K562 (cell line): Measurements from ENCODE around the gene PARD3. TPM values are rescaled to one million over a fixed set of nuclear protein-coding genes. Genes with fewer than 3 reads are reported as not detected.

Experiments
- ATAC-seq: fragments of 200-7000 bp; cut with Tn5 transposase; 3 replicates; pipeline ENCODE4 v1.9.1; 2020; ENCODE audit warnings: moderate library complexity
- BruUV-seq: library from RNA; stranded (reverse); fragments of 400-500 nt; replicated peaks from 2 replicates; lab custom pipeline; 2021; lab: Mats Ljungman, UMichigan
- CTCF ChIA-PET: fragments of 300-600 bp; formaldehyde crosslinking; extraction: SDS; loops from one replicate; lab custom pipeline; 2021; ENCODE audit warnings: low intra/inter-chr PET ratio; lab: Yijun Ruan, JAX
- POLR2A ChIA-PET: fragments of 300-600, 350-650 bp; sonication (Branson Sonifier 250); formaldehyde crosslinking; extraction: SDS; loops from one replicate; lab custom pipeline; 2021; ENCODE audit warnings: antibody characterized with exemption, inconsistent platforms; lab: Yijun Ruan, JAX
- DNase-seq, 4 experiments: peaks; one replicate each; pipeline versions ENCODE4 v3.0.0 to v3.0.0-alpha.2; 2011 to 2018; ENCODE audit warnings: low spot score in 3 of 4, mixed read lengths in 3 of 4; ENCODE audit errors: extremely low read depth in 1 of 4
- FAIRE-seq: peaks from 2 replicates; lab custom pipeline; 2011; peaks lifted over from hg19 to GRCh38; lab: Jason Lieb, UNC
- H2AFZ ChIP-seq: 2 replicates; pipeline ENCODE4 v1.6.0; 2011; ENCODE audit warnings: low read depth, low read length, control low read depth, inconsistent platforms
- H3K27ac ChIP-seq: fragments of 200-600 bp; 3 replicates; pipeline ENCODE4 v1.8.0; 2011; ENCODE audit warnings: low read depth, mild to moderate bottlenecking, control low read depth, inconsistent platforms, low read length, moderate library complexity, mixed read lengths; ENCODE audit errors: extremely low read depth
- H3K27me3 ChIP-seq, 2 experiments: fragments of 300-600 bp in 1 of 2; 2 replicates in 1 of 2; 3 replicates in 1 of 2; pipeline versions ENCODE4 v1.6.0 to v1.8.0; 2011; ENCODE audit warnings: inconsistent platforms in 2 of 2, low read length in 2 of 2, mild to moderate bottlenecking in 1 of 2, mixed read lengths in 1 of 2, moderate library complexity in 1 of 2; ENCODE audit not compliant: control insufficient read depth in 2 of 2, insufficient read depth in 2 of 2
- H3K36me3 ChIP-seq: fragments of 300-600 bp; 3 replicates; pipeline ENCODE4 v1.8.0; 2011; ENCODE audit warnings: mild to moderate bottlenecking, low read length, inconsistent platforms; ENCODE audit not compliant: control insufficient read depth, insufficient read depth
- H3K4me1 ChIP-seq, 2 experiments: fragments of 200-600 bp in 1 of 2; replicated peaks in 1 of 2; 2 replicates in 1 of 2; 3 replicates in 1 of 2; pipeline versions ENCODE4 v1.5.1 to v1.8.0; 2011; ENCODE audit warnings: inconsistent platforms in 2 of 2, low read length in 2 of 2, mild to moderate bottlenecking in 1 of 2, mixed read lengths in 1 of 2, moderate library complexity in 1 of 2; ENCODE audit not compliant: control insufficient read depth in 2 of 2, insufficient read depth in 2 of 2
- H3K4me2 ChIP-seq: 2 replicates; pipeline ENCODE4 v1.6.1; 2011; ENCODE audit warnings: low read length, control low read depth, inconsistent platforms, mixed read lengths; ENCODE audit not compliant: insufficient read depth
- H3K4me3 ChIP-seq: fragments of 200-600 bp; sonication (generic), shearing (Covaris generic); 2 replicates; pipeline ENCODE4 v1.5.1; 2016; ENCODE audit warnings: control low read depth, inconsistent platforms
- H3K79me2 ChIP-seq: fragments of 200-600 bp; 3 replicates; pipeline ENCODE4 v1.8.0; 2011; ENCODE audit warnings: low read length, inconsistent platforms; ENCODE audit not compliant: control insufficient read depth, insufficient read depth
- H3K9ac ChIP-seq, 2 experiments: 2 replicates each; pipeline versions ENCODE4 v1.6.0 to v1.6.1; 2011; ENCODE audit warnings: low read depth in 2 of 2, low read length in 2 of 2, control low read depth in 1 of 2, inconsistent platforms in 1 of 2, mild to moderate bottlenecking in 1 of 2, mixed read lengths in 1 of 2; ENCODE audit not compliant: insufficient read depth in 1 of 2
- H3K9me1 ChIP-seq: one replicate; pipeline ENCODE4 v1.6.0; 2011; ENCODE audit warnings: inconsistent platforms, mild to moderate bottlenecking, low read length, moderate library complexity; ENCODE audit not compliant: control insufficient read depth, insufficient read depth
- H3K9me3 ChIP-seq: replicated peaks from 2 replicates; pipeline ENCODE4 v1.5.1; 2011; ENCODE audit warnings: low read depth, low read length, inconsistent platforms; ENCODE audit not compliant: control insufficient read depth, insufficient read depth
- H4K20me1 ChIP-seq: replicated peaks from 2 replicates; pipeline ENCODE4 v1.6.1; 2011; ENCODE audit warnings: low read length, inconsistent platforms, mixed read lengths; ENCODE audit not compliant: control insufficient read depth, insufficient read depth
- CXXC5 ChIP-seq: fragments of 250-450 bp; sonication (Bioruptor Pico); IDR thresholded peaks from 2 replicates; pipeline ENCODE4 v1.8.0; 2022; ENCODE audit warnings: inconsistent platforms, mild to moderate bottlenecking, moderate library complexity
- ID3 ChIP-seq, 2 experiments: fragments of 250-450 bp in 1 of 2; fragments of 450-650 bp in 1 of 2; sonication (Bioruptor Pico) in 1 of 2; IDR thresholded peaks; 2 replicates each; pipeline versions ENCODE4 v1.6.1 to v1.8.0; 2016 to 2021; ENCODE audit warnings: mild to moderate bottlenecking in 2 of 2, moderate library complexity in 2 of 2, missing compliant biosample characterization in 1 of 2, missing genetic modification characterization in 1 of 2
- PHB ChIP-seq: fragments of 250-450 bp; sonication (Bioruptor Pico); IDR thresholded peaks from 2 replicates; pipeline ENCODE4 v1.5.0; 2021
- PREB ChIP-seq: sonication (generic); formaldehyde crosslinking; IDR thresholded peaks from 2 replicates; pipeline ENCODE4 v1.8.1; 2023; ENCODE audit warnings: mild to moderate bottlenecking, missing genetic modification reagents
- SMAD3 ChIP-seq: fragments of 450-650 bp; formaldehyde crosslinking; conservative IDR thresholded peaks from 2 replicates; pipeline ENCODE4 v1.4.0; 2020; ENCODE audit warnings: mild to moderate bottlenecking
- ZNF121 ChIP-seq: sonication (generic); formaldehyde crosslinking; conservative IDR thresholded peaks from 2 replicates; pipeline ENCODE4 v1.8.0; 2022; ENCODE audit warnings: missing genetic modification reagents
- ZNF445 ChIP-seq: fragments of 250-450 bp; sonication (Bioruptor Pico); IDR thresholded peaks from 2 replicates; pipeline ENCODE4 v1.4.0; 2020; ENCODE audit warnings: low read depth, mild to moderate bottlenecking, moderate library complexity
- ZNF695 ChIP-seq: fragments of 450-650 bp; formaldehyde crosslinking; IDR thresholded peaks from 2 replicates; pipeline ENCODE4 v1.4.0; 2020; ENCODE audit warnings: mild to moderate bottlenecking, moderate library complexity
- WGBS: fragments of 100-300 bp; shearing (Covaris generic); methylation state at CpG from one replicate; pipeline ENCODE4 v1.1.6; 2016; ENCODE audit warnings: low coverage, mixed read lengths; ENCODE audit not compliant: insufficient coverage; ENCODE audit errors: missing lambda C conversion rate; 5-methylcytosine and 5-hydroxymethylcytosine counted together
- in situ Hi-C: fragments of 300-500 bp; cut with MboI; formaldehyde crosslinking; loops from 4 replicates; pipeline ENCODE4 v1.15.0; 2018; ENCODE audit warnings: inconsistent platforms, mixed read lengths
- intact Hi-C: fragments of 100-400 bp; cut with micrococcal nuclease; formaldehyde crosslinking; loops from 2 replicates; pipeline ENCODE4 v1.14.2; 2022
- polyA plus RNA-seq, 8 experiments: library from polyadenylated mRNA; depleted of rRNA in 4 of 8; stranded (reverse) in 5 of 8; unstranded in 3 of 8; fragments of >200 nt; fragmentation: Nextera tagmentation in 2 of 8; fragmentation: Illumina TruSeq in 1 of 8; extraction: Ambion mirVana in 2 of 8; extraction: Trizol in 1 of 8; gene quantifications; 2 replicates each; pipeline versions ENCODE4 v1.2.1 to v1.2.3, GENCODE V29; 2011 to 2014; ENCODE audit warnings: inconsistent platforms in 1 of 8, missing spikeins in 1 of 8
- total RNA-seq, 7 experiments: library from RNA; depleted of rRNA in 6 of 7; stranded (reverse); fragments of >200 nt in 6 of 7; fragmentation: Illumina TruSeq in 2 of 7; extraction: Trizol in 2 of 7; gene quantifications; 2 replicates each; pipeline versions ENCODE4 v1.2.1 to v1.2.3, GENCODE V29; 2011 to 2021; ENCODE audit warnings: low replicate concordance in 1 of 7

The PARD3 gene
- total and polyA plus RNA-seq, 9 of the 15 experiments (the other 6 are each of a cell fraction or from before 2014, with no cell fraction given), result 2.7 to 11.7 (median 7.7) TPM

- Histone ChIP-seq H2AFZ (no peak overlapping the region), H3K4me2 (no peak overlapping the region), H3K79me2 (no peaks in the 10 kb centered on the region), H3K9me3 (no peaks in the 10 kb centered on the region), H3K9ac (no peak overlapping the region), H3K9me1 (no peaks in the 10 kb centered on the region), H3K4me1 (peaks cover 0 to 6% of the 10 kb centered on the region in 2 experiments; a peak in 3 of 5 replicates), H4K20me1 (0 out of 2 replicates have a peak, but pooled peaks cover 3% of the 10 kb centered on the region), H3K27ac (no peak overlapping the region), H3K36me3 (no peaks in the 10 kb centered on the region), H3K4me3 (no peak overlapping the region), H3K27me3 (no peaks in the 10 kb centered on the region)
- DNase-seq, result no peak
- no peak for FAIRE-seq
- intact Hi-C loops (no loop called here), in situ Hi-C loops (no loop called here)
- TF ChIP-seq SMAD3 (CRISPR knock-in tag) (no peak), ZNF121 (0 out of 2 replicates have a peak, but pooled peaks have one; percentile 16), PREB (CRISPR knock-in tag) (no peak)
- WGBS, result 43% methylated on average over 3 of the region's 3 CpGs
- BruUV-seq, result no TSS peak
- no peak for ATAC-seq
- POLR2A ChIA-PET, result no interaction called here
- CTCF ChIA-PET, result no interaction called here
These were observed 52.9 kb downstream of the PARD3 start for GRCh38 chr10:34762156-34762555.

GRCh38 chr10:34761453-34761852, 53.6 kb downstream of the PARD3 start:
- no peaks in the 10 kb centered on the region for H3K79me2 ChIP-seq
- no TSS peak for BruUV-seq
- CTCF ChIA-PET, result no interaction called here
- no peak for TF ChIP-seq CXXC5 (CRISPR knock-in tag)
- no peak for TF ChIP-seq ID3 (CRISPR knock-in tag; IDR thresholded peaks at IDR 0.05)
- no peak for TF ChIP-seq ID3 (tag; IDR thresholded peaks at IDR 0.05)
- TF ChIP-seq PHB, result no peak
- no peak for TF ChIP-seq ZNF445 (CRISPR knock-in tag)
- no peak for TF ChIP-seq ZNF695

More at GRCh38 chr10:34761453-34761852, 53.6 kb downstream of the PARD3 start:
- WGBS, result 10% methylated on average over 1 of the region's 1 CpG
- H3K27ac ChIP-seq, result no peak overlapping the region
- peaks cover 0 to 6% of the 10 kb centered on the region in 2 experiments; a peak in 3 of 5 replicates for H3K4me1 ChIP-seq
- H3K4me3 ChIP-seq, result no peak overlapping the region
- in situ Hi-C loops (no loop called here), intact Hi-C loops (no loop called here)
- H3K9ac ChIP-seq, result no peak overlapping the region
- no peaks in the 10 kb centered on the region for H3K9me1 ChIP-seq
- FAIRE-seq (no peak), ATAC-seq (no peak), DNase-seq (no peak)
- POLR2A ChIA-PET, result no interaction called here
- no peaks in the 10 kb centered on the region for H3K36me3 ChIP-seq
- no peaks in the 10 kb centered on the region for H3K27me3 ChIP-seq
- H2AFZ ChIP-seq, result no peak overlapping the region
- H3K4me2 ChIP-seq, result no peak overlapping the region
- H4K20me1 ChIP-seq, result 0 out of 2 replicates have a peak, but pooled peaks cover 3% of the 10 kb centered on the region
- H3K9me3 ChIP-seq, result no peaks in the 10 kb centered on the region
